Activated T-helper 17 cell treated with anti-CD3 and anti-CD28 coated beads, Interleukin-2, amount 50 U/mL, for 72 hours (primary cell): Measurements from ENCODE around the gene CD96. TPM values are rescaled to one million over a fixed set of nuclear protein-coding genes. Genes with fewer than 3 reads are reported as not detected.
"Not testable (repeated sequence)": the region's sequence is repeated elsewhere in the genome, so short reads cannot be mapped to it uniquely, and the experiment has no call there.

Experiments used
- ATAC-seq: fragments of 150-1000 bp; cut with Tn5 transposase; replicated peaks from 2 replicates; pipeline ENCODE4 v1.10.0; 2021; ENCODE audit warnings: mild to moderate bottlenecking, moderate library complexity
- H3K27ac Mint-ChIP-seq: one replicate; pipeline ENCODE4 v1.8.0; 2022; ENCODE audit warnings: mixed read lengths
- H3K27me3 Mint-ChIP-seq: one replicate; pipeline ENCODE4 v1.8.0; 2022; ENCODE audit warnings: mixed read lengths
- H3K36me3 Mint-ChIP-seq: one replicate; pipeline ENCODE4 v1.8.0; 2022; ENCODE audit warnings: low read depth, mild to moderate bottlenecking, mixed read lengths
- H3K4me1 Mint-ChIP-seq: one replicate; pipeline ENCODE4 v1.8.0; 2022; ENCODE audit warnings: mixed read lengths
- H3K4me3 Mint-ChIP-seq: one replicate; pipeline ENCODE4 v1.8.0; 2022; ENCODE audit warnings: mild to moderate bottlenecking, mixed read lengths
- H3K9me3 Mint-ChIP-seq: one replicate; pipeline ENCODE4 v1.8.0; 2022; ENCODE audit warnings: mixed read lengths
- total RNA-seq, 2 donors: library from RNA; stranded (reverse); gene quantifications; one replicate each; pipeline ENCODE4 v1.2.3, GENCODE V29; 2022

The CD96 gene
- total RNA-seq, 2 donors from 2014 or later = 67.6 to 107 TPM

GRCh38 chr3:111539351-111540331 lies 2.4 kb upstream of the CD96 start:
- H3K27me3 Mint-ChIP-seq = no peaks in the 10 kb centered on the region
- no peaks in the 10 kb centered on the region for H3K9me3 Mint-ChIP-seq
- no peak overlapping the region for H3K4me3 Mint-ChIP-seq
- peaks cover 24% of the 10 kb centered on the region for H3K4me1 Mint-ChIP-seq
- peak; percentile 30 for ATAC-seq
- peak overlapping the region; percentile 68 for H3K27ac Mint-ChIP-seq
- H3K36me3 Mint-ChIP-seq = peaks cover 28% of the 10 kb centered on the region

DNA sequence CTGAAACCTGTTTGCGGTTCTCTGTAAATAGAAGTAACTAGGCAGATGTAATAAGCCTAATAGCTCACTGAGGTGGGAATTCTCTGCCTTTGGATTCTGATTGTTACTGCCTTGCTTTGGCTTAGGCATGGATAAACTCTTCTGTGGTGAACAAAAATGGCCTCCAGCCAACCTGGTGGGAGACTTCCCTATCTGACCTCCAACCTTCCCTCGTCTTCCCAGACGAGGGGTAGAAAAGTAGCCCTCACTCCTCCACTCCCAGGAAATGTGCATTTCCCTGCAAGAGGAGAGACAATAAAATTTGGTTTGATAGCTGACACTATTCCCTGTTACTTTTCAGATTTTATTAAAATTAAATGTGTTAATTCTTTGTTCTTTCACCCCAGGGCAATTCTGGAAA lies 606 bp upstream of the CD96 start:
- no peak for ATAC-seq
- Mint-ChIP-seq H3K36me3 (peaks cover 45% of the 10 kb centered on the region), H3K4me3 (no peak overlapping the region), H3K27me3 (no peaks in the 10 kb centered on the region), H3K27ac (no peak overlapping the region), H3K9me3 (no peaks in the 10 kb centered on the region), H3K4me1 (peaks cover 29% of the 10 kb centered on the region)

DNA sequence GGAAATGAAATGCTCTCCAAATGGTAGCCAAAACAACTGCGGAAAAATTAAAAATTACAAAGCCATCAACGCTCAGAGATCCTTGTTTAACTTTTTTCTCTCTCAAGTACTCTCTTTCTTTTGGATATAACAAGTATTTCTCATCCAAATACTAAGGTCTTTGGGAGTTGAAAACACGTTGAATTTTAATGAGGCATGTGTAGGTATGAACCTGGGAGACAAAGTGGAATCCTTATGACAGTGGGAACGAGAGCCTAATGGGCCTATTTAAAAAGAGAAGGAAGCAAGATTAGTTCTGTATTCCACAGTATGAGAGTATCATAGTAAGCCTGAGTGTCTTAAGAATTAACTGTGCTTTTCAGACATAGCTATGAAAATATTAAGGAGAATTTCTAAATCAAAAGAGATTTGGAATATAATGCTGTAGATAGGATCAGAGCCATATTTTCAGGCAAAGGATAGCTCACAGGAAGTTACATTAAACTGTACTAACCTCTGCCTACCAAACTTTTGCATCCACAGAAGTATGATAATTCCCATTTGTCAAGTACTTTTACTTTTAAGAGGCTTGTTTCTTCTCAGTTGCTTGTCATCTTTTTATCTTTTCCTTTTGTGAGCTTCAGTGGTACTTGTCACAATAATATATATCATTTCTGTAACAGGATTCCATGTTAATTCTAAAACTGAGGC lies 759 bp downstream of the CD96 start:
- Mint-ChIP-seq H3K36me3 (peaks cover 47% of the 10 kb centered on the region), H3K27me3 (no peaks in the 10 kb centered on the region), H3K9me3 (no peaks in the 10 kb centered on the region), H3K27ac (no peak overlapping the region), H3K4me1 (peaks cover 33% of the 10 kb centered on the region), H3K4me3 (no peak overlapping the region)
- ATAC-seq = no peak

DNA sequence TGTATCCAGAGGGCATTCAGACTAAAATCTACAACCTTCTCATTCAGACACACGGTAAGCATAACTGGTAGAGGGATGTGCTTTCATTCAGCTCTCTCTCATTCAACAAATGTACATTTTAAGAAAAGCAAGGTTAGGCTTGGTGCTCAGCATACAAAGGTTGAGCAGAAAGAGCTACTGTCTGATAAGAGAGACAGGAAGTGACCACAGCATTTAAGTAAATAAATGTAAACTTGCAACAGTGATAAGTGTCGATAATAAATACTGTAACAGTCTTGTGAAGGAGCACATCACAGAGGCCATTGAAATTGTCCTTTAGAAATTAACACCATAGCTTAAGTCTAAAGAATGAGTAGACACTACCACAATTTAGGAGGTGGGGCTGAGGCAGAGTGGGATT lies 3.4 kb downstream of the CD96 start:
- peaks cover 18% of the 10 kb centered on the region for H3K4me1 Mint-ChIP-seq
- peaks cover 47% of the 10 kb centered on the region for H3K36me3 Mint-ChIP-seq
- no peak overlapping the region for H3K4me3 Mint-ChIP-seq
- no peak for ATAC-seq
- no peaks in the 10 kb centered on the region for H3K27me3 Mint-ChIP-seq
- H3K27ac Mint-ChIP-seq = no peak overlapping the region
- no peaks in the 10 kb centered on the region for H3K9me3 Mint-ChIP-seq

GRCh38 chr3:111547631-111548030 lies 5.6 kb downstream of the CD96 start:
- Mint-ChIP-seq H3K36me3 (peaks cover 47% of the 10 kb centered on the region), H3K4me1 (peaks cover 15% of the 10 kb centered on the region), H3K27me3 (no peaks in the 10 kb centered on the region), H3K27ac (no peak overlapping the region), H3K9me3 (no peaks in the 10 kb centered on the region), H3K4me3 (no peak overlapping the region)
- ATAC-seq = peak; percentile 79

GRCh38 chr3:111548092-111548491 lies 6.1 kb downstream of the CD96 start:
- peaks cover 43% of the 10 kb centered on the region for H3K36me3 Mint-ChIP-seq
- H3K4me1 Mint-ChIP-seq = peaks cover 15% of the 10 kb centered on the region
- no peaks in the 10 kb centered on the region for H3K27me3 Mint-ChIP-seq
- H3K9me3 Mint-ChIP-seq = no peaks in the 10 kb centered on the region
- ATAC-seq = peak; percentile 66
- no peak overlapping the region for H3K4me3 Mint-ChIP-seq
- no peak overlapping the region for H3K27ac Mint-ChIP-seq

DNA sequence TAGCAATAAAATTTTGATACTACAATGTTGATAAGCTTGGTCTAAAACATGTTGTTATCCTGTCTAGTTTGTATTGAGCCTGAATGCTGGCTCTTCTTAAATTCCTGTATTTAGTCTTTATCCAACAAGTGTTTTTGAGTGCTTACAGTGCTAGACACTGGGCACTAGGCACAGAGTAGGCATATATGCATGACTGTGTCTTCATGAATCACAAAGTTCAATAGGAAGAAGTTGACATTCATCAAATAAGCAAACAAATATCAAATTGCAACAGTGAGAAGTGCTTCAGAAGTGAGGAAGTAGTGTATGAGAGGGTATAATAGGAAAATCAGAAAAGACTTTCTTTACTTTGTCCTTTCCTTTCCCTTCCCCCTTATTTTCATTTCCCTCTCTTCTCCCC lies 6.8 kb downstream of the CD96 start:
- Mint-ChIP-seq H3K27me3 (no peaks in the 10 kb centered on the region), H3K9me3 (no peaks in the 10 kb centered on the region), H3K36me3 (peaks cover 38% of the 10 kb centered on the region), H3K27ac (no peak overlapping the region), H3K4me3 (no peak overlapping the region), H3K4me1 (peaks cover 15% of the 10 kb centered on the region)
- ATAC-seq = no peak

GRCh38 chr3:111561902-111562301 lies 19.9 kb downstream of the CD96 start:
- not testable (repeated sequence) for H3K9me3 Mint-ChIP-seq, ATAC-seq, H3K27me3 Mint-ChIP-seq, H3K36me3 Mint-ChIP-seq, H3K27ac Mint-ChIP-seq
- Mint-ChIP-seq H3K4me1 (peaks cover 36% of the 10 kb centered on the region), H3K4me3 (peak overlapping the region; percentile 48)

GRCh38 chr3:111566844-111567243 lies 24.8 kb downstream of the CD96 start:
- peaks cover 4% of the 10 kb centered on the region for H3K9me3 Mint-ChIP-seq
- peak overlapping the region; percentile 51 for H3K4me3 Mint-ChIP-seq
- H3K27me3 Mint-ChIP-seq = no peaks in the 10 kb centered on the region
- H3K27ac Mint-ChIP-seq = peak overlapping the region; percentile 37
- no peak for ATAC-seq
- peaks cover 46% of the 10 kb centered on the region for H3K4me1 Mint-ChIP-seq
- H3K36me3 Mint-ChIP-seq = peaks cover 48% of the 10 kb centered on the region

DNA sequence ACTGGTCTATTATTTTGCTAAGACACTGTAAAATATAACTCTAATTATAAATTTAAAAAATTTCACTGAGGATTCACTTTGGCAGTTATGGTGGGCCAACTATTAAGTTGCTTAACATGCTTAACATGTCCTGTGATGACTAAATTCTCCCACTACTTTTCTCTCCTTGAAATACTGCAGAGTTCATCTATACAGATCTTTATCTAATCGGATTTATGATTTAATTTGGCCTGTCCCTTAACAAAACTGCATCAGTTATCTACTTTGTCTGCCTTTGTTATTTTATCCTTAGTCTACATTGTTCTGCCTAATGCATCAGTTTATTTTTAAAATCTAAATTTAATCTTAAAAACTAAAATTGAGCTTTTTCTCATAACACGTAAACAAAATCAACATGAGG lies 26.4 kb downstream of the CD96 start:
- peaks cover 63% of the 10 kb centered on the region for H3K36me3 Mint-ChIP-seq
- no peak overlapping the region for H3K27ac Mint-ChIP-seq
- peaks cover 41% of the 10 kb centered on the region for H3K4me1 Mint-ChIP-seq
- H3K9me3 Mint-ChIP-seq = no peaks in the 10 kb centered on the region
- ATAC-seq = no peak
- no peak overlapping the region for H3K4me3 Mint-ChIP-seq
- H3K27me3 Mint-ChIP-seq = no peaks in the 10 kb centered on the region

GRCh38 chr3:111568911-111569310 lies 26.9 kb downstream of the CD96 start:
- Mint-ChIP-seq H3K9me3 (no peaks in the 10 kb centered on the region), H3K27ac (no peak overlapping the region), H3K4me3 (no peak overlapping the region), H3K27me3 (no peaks in the 10 kb centered on the region), H3K36me3 (peaks cover 68% of the 10 kb centered on the region), H3K4me1 (peaks cover 39% of the 10 kb centered on the region)
- ATAC-seq = no peak

DNA sequence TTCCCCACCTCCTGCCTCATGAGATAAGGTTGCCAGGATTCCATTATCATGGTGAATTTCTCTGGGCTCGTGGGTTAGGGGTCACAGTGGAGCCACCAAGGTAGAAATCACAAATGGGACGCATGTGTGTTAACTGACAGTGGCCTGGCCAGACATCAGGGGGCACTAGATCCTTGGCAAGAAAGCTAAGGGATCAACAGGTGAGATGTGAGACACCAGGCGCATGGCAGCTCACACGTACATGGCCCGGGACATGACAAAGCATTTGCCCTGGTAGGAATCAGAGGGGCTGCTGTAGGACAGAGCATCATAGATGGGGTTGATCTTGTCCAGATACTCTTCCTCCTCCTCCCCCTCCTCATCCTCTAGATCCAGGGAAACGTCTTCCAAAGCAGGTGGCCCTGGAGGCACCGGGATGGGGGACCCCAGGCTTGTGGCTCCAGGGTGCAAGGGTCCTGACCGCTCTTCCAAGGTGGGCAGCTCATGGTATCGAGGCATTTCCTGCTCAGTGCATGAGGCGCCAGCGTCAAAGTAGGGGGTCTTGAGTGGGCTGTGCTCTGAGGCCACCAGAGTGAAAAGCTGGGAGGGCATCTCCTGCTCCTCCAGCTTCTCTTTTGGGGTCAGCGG lies 28.5 kb downstream of the CD96 start:
- Mint-ChIP-seq H3K9me3 (no peaks in the 10 kb centered on the region), H3K27ac (peak overlapping the region; percentile 22), H3K36me3 (peaks cover 78% of the 10 kb centered on the region), H3K4me1 (peaks cover 29% of the 10 kb centered on the region), H3K4me3 (no peak overlapping the region), H3K27me3 (no peaks in the 10 kb centered on the region)
- no peak for ATAC-seq

GRCh38 chr3:111571282-111571681 lies 29.3 kb downstream of the CD96 start:
- H3K27me3 Mint-ChIP-seq = no peaks in the 10 kb centered on the region
- peak overlapping the region; percentile 55 for H3K4me3 Mint-ChIP-seq
- H3K9me3 Mint-ChIP-seq = no peaks in the 10 kb centered on the region
- H3K36me3 Mint-ChIP-seq = peaks cover 83% of the 10 kb centered on the region
- ATAC-seq = no peak
- peak overlapping the region; percentile 44 for H3K27ac Mint-ChIP-seq
- H3K4me1 Mint-ChIP-seq = peaks cover 26% of the 10 kb centered on the region

DNA sequence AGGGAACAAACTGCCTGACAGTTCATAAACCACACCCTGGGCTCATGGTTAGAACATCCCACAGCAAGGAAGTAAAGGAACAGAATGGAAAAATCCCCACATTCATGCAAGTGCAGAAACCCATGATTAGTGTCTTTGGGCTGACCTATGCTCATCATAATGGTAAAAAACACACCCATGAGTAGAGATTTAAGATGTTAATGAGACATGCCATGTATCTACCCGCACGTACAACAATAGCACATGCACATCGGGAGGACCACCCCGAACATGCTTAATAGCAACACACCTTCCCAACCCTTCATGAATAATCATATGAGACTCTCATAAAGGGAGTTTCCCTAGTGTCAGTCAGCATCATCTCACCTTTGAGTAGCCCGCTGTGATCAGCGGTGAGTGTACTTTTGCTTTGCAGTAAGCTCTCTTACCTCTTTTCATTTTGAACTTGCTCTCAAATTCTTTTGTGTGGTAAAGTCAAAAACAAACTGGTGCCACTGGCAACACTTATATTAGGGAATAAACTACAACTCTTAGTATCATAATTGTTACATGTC lies 30.0 kb downstream of the CD96 start:
- Mint-ChIP-seq H3K27ac (peak overlapping the region; percentile 44), H3K9me3 (no peaks in the 10 kb centered on the region), H3K27me3 (no peaks in the 10 kb centered on the region), H3K36me3 (peaks cover 86% of the 10 kb centered on the region), H3K4me1 (peaks cover 18% of the 10 kb centered on the region), H3K4me3 (peak overlapping the region; percentile 55)
- ATAC-seq = peak; percentile 100
